Aorta (tissue), 5 donors: Measurements from ENCODE around the gene MDM2. TPM values are rescaled to one million over a fixed set of nuclear protein-coding genes. Genes with fewer than 3 reads are reported as not detected.
"Not testable (repeated sequence)": the region's sequence is repeated elsewhere in the genome, so short reads cannot be mapped to it uniquely, and the experiment has no call there.

Source experiments
- ATAC-seq: fragments of 200-7000 bp; cut with Tn5 transposase; one replicate; pipeline ENCODE4 v1.9.1; 2022; ENCODE audit warnings: moderate library complexity; ENCODE audit not compliant: low FRiP score
- DNase-seq, 2 donors: peaks; one replicate each; pipeline ENCODE4 v3.0.0-alpha.2; 2020
- H3K27ac ChIP-seq, 2 donors: one replicate each; pipeline ENCODE4 v1.5.1; 2013; ENCODE audit warnings: low read length in 2 of 2, mild to moderate bottlenecking in 2 of 2, moderate library complexity in 2 of 2, control low read depth in 1 of 2, inconsistent platforms in 1 of 2, low read depth in 1 of 2
- H3K27me3 ChIP-seq, 2 donors: one replicate each; pipeline ENCODE4 v1.6.1; 2013; ENCODE audit warnings: control low read depth in 1 of 2, low read length in 1 of 2, mild to moderate bottlenecking in 1 of 2, moderate library complexity in 1 of 2; ENCODE audit not compliant: insufficient read depth in 2 of 2, control insufficient read depth in 1 of 2
- H3K36me3 ChIP-seq, 2 donors: one replicate each; pipeline ENCODE4 v1.6.1; 2013; ENCODE audit warnings: control low read depth in 1 of 2, low read length in 1 of 2, mild to moderate bottlenecking in 1 of 2; ENCODE audit not compliant: insufficient read depth in 2 of 2, control insufficient read depth in 1 of 2
- H3K4me1 ChIP-seq, 2 donors: one replicate each; pipeline ENCODE4 v1.6.1; 2013; ENCODE audit warnings: low read length in 2 of 2, control low read depth in 1 of 2, mild to moderate bottlenecking in 1 of 2, moderate library complexity in 1 of 2; ENCODE audit not compliant: insufficient read depth in 2 of 2, control insufficient read depth in 1 of 2
- H3K4me3 ChIP-seq, 2 donors: one replicate each; pipeline ENCODE4 v1.5.1; 2013; ENCODE audit warnings: low read length in 2 of 2, control low read depth in 1 of 2, mild to moderate bottlenecking in 1 of 2
- H3K9me3 ChIP-seq: one replicate; pipeline ENCODE4 v1.6.1; 2013; ENCODE audit warnings: mild to moderate bottlenecking, low read length; ENCODE audit not compliant: control insufficient read depth
- WGBS, 2 donors: extraction: QIAGEN DNeasy Blood & Tissue Kit; methylation state at CpG; one replicate each; pipeline ENCODE4 v1.1.7; 2013; 5-methylcytosine and 5-hydroxymethylcytosine counted together
- intact Hi-C, 2 donors: fragments of 100-400 bp; cut with DNase I; formaldehyde crosslinking; loops; one replicate each; pipeline versions ENCODE4 v1.14.2 to v1.15.0; 2022
- polyA plus RNA-seq, 2 donors: library from polyadenylated mRNA; stranded (reverse); fragments of 200-250 nt; gene quantifications; one replicate each; pipeline ENCODE4 v1.2.3, GENCODE V29; 2013
- total RNA-seq, 2 donors: library from RNA; stranded (reverse); fragmentation: NEBNext Ultra II Directional; extraction: Animal tissue kit (Norgen Biotek cat#: 25700); gene quantifications; one replicate each; pipeline ENCODE4 v1.2.1, GENCODE V29; 2021
- donor health status: healthy with polysubstance abuse.
- donor health status: Bipolar disorder and iron deficiency.
- donor health status: DM: no; HTN: no; CAD: no.
- donor health status: DM: no; HTN: no; CAD: no.
- donor health status: DM: yes; HTN: yes; CAD: no.

The MDM2 gene
- total and polyA plus RNA-seq, 4 donors = 21.4 to 121 (median 70.8) TPM

DNA sequence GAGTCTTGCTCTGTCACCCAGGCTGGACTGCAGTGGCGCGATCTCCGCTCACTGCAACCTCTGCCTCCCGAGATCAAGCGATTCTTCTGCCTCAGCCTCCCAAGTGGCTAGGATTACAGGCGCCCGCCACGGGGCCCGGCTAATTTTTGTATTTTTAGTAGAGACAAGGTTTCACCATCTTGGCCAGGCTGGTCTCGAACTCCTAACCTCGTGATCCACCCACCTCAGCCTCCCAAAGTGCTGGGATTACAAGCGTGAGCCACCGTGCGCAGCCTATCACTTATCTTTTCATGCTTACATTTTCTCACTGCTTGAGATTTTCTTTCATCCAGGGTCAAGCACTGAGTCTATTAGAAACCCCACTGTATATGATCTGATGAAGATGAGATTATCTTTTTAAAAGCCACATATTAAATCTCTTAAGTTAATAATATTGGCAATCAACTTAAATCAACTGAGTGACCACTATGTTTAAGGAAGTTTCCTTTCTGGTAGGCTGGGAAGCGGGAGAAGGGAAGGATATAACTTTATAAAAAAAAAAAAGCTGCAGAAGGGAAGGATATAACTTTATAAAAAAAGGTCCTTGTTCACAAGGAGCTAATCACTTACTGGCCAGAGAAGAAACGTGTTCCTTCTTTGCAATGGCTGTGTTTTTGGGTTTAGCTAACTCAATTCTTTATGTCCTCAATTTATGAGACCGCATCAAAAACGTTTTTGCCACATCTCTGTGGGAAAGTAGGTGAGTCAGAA is 1.3 kb upstream of the MDM2 start:
- intact Hi-C loops = loop anchor here in 1 of 2 donors (10.0 kb wide), 1 partner anchor 442 kb away; no protein-coding TSS in a partner anchor

DNA sequence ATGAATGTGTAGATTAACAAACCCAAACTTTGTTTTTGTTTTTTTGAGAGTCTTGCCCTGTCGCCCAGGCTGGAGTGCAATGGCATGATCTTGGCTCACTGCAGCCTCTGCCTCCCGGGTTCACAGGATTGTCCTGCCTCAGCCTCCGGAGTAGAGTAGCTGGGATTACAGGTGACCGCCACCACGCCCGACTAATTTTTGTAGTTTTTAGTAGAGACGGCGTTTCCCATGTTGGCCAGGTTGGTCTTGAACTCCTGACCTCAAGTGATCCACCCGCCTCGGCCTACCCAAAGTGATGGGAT is 752 bp upstream of the MDM2 start:
- H3K4me1 ChIP-seq, H3K36me3 ChIP-seq, ATAC-seq, H3K9me3 ChIP-seq, H3K27me3 ChIP-seq: not testable (repeated sequence)
- DNase-seq = peak in 1 of 2 donors; percentile 83
- peak overlapping the region; percentile 8 to 68 for H3K27ac ChIP-seq
- intact Hi-C loops = loop anchor here in 1 of 2 donors (10.0 kb wide), 1 partner anchor 442 kb away; no protein-coding TSS in a partner anchor
- peak overlapping the region in 1 of 2 donors; percentile 91 for H3K4me3 ChIP-seq
- WGBS, 2 donors = 12 to 14% methylated on average over 10 of the region's 10 CpGs

More for the DNA sequence above, 1.3 kb upstream of the MDM2 start:
- WGBS, 2 donors = 89% methylated on average over 18 of the region's 18 CpGs
- Histone ChIP-seq H3K36me3 (no peaks in the 10 kb centered on the region), H3K4me1 (no peaks in the 10 kb centered on the region), H3K4me3 (no peak overlapping the region), H3K9me3 (no peaks in the 10 kb centered on the region), H3K27me3 (no peaks in the 10 kb centered on the region), H3K27ac (no peak overlapping the region)
- ATAC-seq (no peak), DNase-seq (no peak)

DNA sequence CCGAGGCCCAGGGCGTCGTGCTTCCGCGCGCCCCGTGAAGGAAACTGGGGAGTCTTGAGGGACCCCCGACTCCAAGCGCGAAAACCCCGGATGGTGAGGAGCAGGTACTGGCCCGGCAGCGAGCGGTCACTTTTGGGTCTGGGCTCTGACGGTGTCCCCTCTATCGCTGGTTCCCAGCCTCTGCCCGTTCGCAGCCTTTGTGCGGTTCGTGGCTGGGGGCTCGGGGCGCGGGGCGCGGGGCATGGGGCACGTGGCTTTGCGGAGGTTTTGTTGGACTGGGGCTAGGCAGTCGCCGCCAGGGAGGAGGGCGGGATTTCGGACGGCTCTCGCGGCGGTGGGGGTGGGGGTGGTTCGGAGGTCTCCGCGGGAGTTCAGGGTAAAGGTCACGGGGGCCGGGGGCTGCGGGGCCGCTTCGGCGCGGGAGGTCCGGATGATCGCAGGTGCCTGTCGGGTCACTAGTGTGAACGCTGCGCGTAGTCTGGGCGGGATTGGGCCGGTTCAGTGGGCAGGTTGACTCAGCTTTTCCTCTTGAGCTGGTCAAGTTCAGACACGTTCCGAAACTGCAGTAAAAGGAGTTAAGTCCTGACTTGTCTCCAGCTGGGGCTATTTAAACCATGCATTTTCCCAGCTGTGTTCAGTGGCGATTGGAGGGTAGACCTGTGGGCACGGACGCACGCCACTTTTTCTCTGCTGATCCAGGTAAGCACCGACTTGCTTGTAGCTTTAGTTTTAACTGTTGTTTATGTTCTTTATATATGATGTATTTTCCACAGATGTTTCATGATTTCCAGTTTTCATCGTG is 612 bp downstream of the MDM2 start:
- H3K9me3 ChIP-seq = no peaks in the 10 kb centered on the region
- H3K27ac ChIP-seq = peak overlapping the region; percentile 98 to 99
- peaks cover 0 to 2% of the 10 kb centered on the region in 2 donors for H3K36me3 ChIP-seq
- ATAC-seq (peak; percentile 90), DNase-seq (peak; percentile 90 to 93)
- no peaks in the 10 kb centered on the region for H3K27me3 ChIP-seq
- H3K4me3 ChIP-seq = peak overlapping the region; percentile 91 to 92
- intact Hi-C loops = loop anchor here in 1 of 2 donors (2.0 to 10.0 kb wide), 2 partner anchors 62 to 444 kb away; partner anchors contain the start of gene SLC35E3
- 0% methylated on average over 61 of the region's 61 CpGs for WGBS, 2 donors
- no peaks in the 10 kb centered on the region for H3K4me1 ChIP-seq

- Histone ChIP-seq H3K27ac (no peak overlapping the region), H3K36me3 (peaks cover 0 to 2% of the 10 kb centered on the region in 2 donors), H3K4me3 (peak overlapping the region; percentile 91 to 92), H3K4me1 (no peaks in the 10 kb centered on the region), H3K9me3 (no peaks in the 10 kb centered on the region), H3K27me3 (no peaks in the 10 kb centered on the region)
- WGBS, 2 donors = 67 to 72% methylated on average over 12 of the region's 12 CpGs
- ATAC-seq (no peak), DNase-seq (no peak)
- intact Hi-C loops = loop anchor here in 1 of 2 donors (2.0 to 10.0 kb wide), 2 partner anchors 63 to 445 kb away; partner anchors contain the start of gene SLC35E3
Measured at GRCh38 chr12:68809190-68810026, 1.4 kb downstream of the MDM2 start.

GRCh38 chr12:68810027-68810389 is 2.0 kb downstream of the MDM2 start:
- H3K9me3 ChIP-seq, H3K4me1 ChIP-seq, H3K27me3 ChIP-seq, ATAC-seq, H3K36me3 ChIP-seq, intact Hi-C loops, H3K4me3 ChIP-seq, H3K27ac ChIP-seq, DNase-seq: not testable (repeated sequence)
- 96% methylated on average over 13 of the region's 13 CpGs for WGBS, 2 donors

- ATAC-seq, H3K27me3 ChIP-seq, DNase-seq, H3K27ac ChIP-seq, H3K4me1 ChIP-seq, H3K4me3 ChIP-seq, H3K9me3 ChIP-seq, intact Hi-C loops, H3K36me3 ChIP-seq: not testable (repeated sequence)
- 73 to 77% methylated on average over 6 of the region's 6 CpGs for WGBS, 2 donors
Measured at GRCh38 chr12:68811573-68811972, 3.6 kb downstream of the MDM2 start.

DNA sequence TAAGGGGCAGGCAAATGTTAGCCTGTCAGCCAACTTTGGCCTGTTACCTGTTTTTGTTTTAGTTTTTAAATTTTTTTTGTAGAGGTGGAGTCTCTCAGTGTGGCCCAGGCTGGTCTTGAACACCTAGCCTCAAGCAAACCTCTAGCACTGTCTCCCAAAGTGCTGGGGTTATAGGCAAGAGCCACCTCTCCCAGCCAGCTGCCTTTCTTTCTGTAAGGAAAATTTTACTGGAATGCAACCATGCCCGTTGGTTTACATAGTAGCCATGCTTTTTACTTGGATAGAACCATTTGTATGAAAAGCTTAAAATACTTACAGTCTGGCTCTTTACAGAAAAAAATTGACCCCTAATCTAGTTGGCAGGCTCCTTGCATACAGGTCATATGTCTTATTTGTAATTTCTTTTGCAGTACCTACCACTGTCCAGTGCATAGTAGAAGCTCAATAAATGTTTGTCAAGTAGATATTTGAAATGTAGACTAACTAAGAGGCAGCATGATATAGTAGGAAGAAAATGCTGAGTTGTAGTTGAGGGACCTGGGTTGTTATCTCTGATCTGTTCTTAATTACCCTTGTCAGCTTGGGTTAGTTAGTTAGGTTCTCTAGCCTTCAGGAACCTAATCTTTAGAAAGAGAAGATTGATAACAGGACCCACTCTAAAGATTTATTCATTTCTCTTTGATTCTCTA is 4.7 kb downstream of the MDM2 start:
- H3K36me3 ChIP-seq = peaks cover 0 to 2% of the 10 kb centered on the region in 2 donors
- H3K4me1 ChIP-seq = no peaks in the 10 kb centered on the region
- DNase-seq (no peak), ATAC-seq (no peak)
- intact Hi-C loops = no loop called here
- no peaks in the 10 kb centered on the region for H3K27me3 ChIP-seq
- WGBS, 2 donors = 26% methylated on average over 1 of the region's 1 CpG
- no peak overlapping the region for H3K27ac ChIP-seq
- H3K4me3 ChIP-seq = no peak overlapping the region
- no peaks in the 10 kb centered on the region for H3K9me3 ChIP-seq

- 75 to 78% methylated on average over 2 of the region's 2 CpGs for WGBS, 2 donors
- H3K4me3 ChIP-seq = no peak overlapping the region
- ATAC-seq (no peak), DNase-seq (no peak)
- H3K27me3 ChIP-seq = no peaks in the 10 kb centered on the region
- no peak overlapping the region for H3K27ac ChIP-seq
- peaks cover 0 to 2% of the 10 kb centered on the region in 2 donors for H3K36me3 ChIP-seq
- intact Hi-C loops = no loop called here
- H3K9me3 ChIP-seq = no peaks in the 10 kb centered on the region
- H3K4me1 ChIP-seq = no peaks in the 10 kb centered on the region
Measured at GRCh38 chr12:68813242-68813593, 5.2 kb downstream of the MDM2 start.
